ENCODE data around the gene C16orf78.

- TF ChIP-seq CTCF (conservative IDR thresholded peaks at IDR 0.05; ENCODE audit: low read depth, low read length): no peak
- no peak for TF ChIP-seq EZH2 (IDR thresholded peaks at IDR 0.05; ENCODE audit: borderline replicate concordance, low read depth, low read length, poor library complexity, severe bottlenecking)
Measured at GRCh38 chr16:49342336-49343265, 31.0 kb upstream of the C16orf78 start.

All from A673 (cell line).